ENCODE measurements around the gene ZBTB11. TPM values are rescaled to one million over a fixed set of nuclear protein-coding genes. Genes with fewer than 3 reads are reported as not detected.

The ZBTB11 gene
- total and polyA plus RNA-seq, 9 of the 15 experiments (the other 6 are each of a cell fraction or from before 2014, with no cell fraction given), result 6.2 to 31.9 (median 21.4) TPM

- H3K4me1 ChIP-seq (replicated peaks in 1 of 2; ENCODE audit: control insufficient read depth in 2 of 2, insufficient read depth in 2 of 2, low read length in 2 of 2), result no peaks in the 10 kb centered on the region
- H2AFZ ChIP-seq (ENCODE audit: low read depth, low read length), result no peak overlapping the region
- H3K9ac ChIP-seq (ENCODE audit: insufficient read depth in 1 of 2, low read depth in 2 of 2, low read length in 2 of 2), result no peak overlapping the region
- H3K4me3 ChIP-seq, result no peak overlapping the region
- no peak overlapping the region for H3K4me2 ChIP-seq (ENCODE audit: insufficient read depth, low read length)
- no peak overlapping the region for H3K27ac ChIP-seq (ENCODE audit: extremely low read depth, low read depth, low read length)
- H3K9me1 ChIP-seq (ENCODE audit: control insufficient read depth, insufficient read depth, low read length), result no peaks in the 10 kb centered on the region
- no peak for ATAC-seq
- no peak for FAIRE-seq
- H3K79me2 ChIP-seq (ENCODE audit: control insufficient read depth, insufficient read depth, low read length), result peaks cover 14% of the 10 kb centered on the region; the same call in 2 of the 3 replicates
- ChIA-PET POLR2A (interaction anchor here (0.6 to 1.9 kb wide), 5 partner anchors 10 to 746 kb away, joined by 3 to 7 read pairs (median 4); partner anchors contain the start of gene ZBTB11), CTCF (ENCODE audit: low intra/inter-chr PET ratio) (no interaction called here)
- in situ Hi-C loops (cut with MboI) (no loop called here), intact Hi-C loops (cut with micrococcal nuclease) (no loop called here)
- H4K20me1 ChIP-seq (replicated peaks; ENCODE audit: control insufficient read depth, insufficient read depth, low read length), result no peaks in the 10 kb centered on the region
- DNase-seq (ENCODE audit: extremely low read depth in 1 of 4, low spot score in 3 of 4), result no peak
- H3K27me3 ChIP-seq (ENCODE audit: control insufficient read depth in 2 of 2, insufficient read depth in 2 of 2, low read length in 2 of 2), result no peaks in the 10 kb centered on the region
- BruUV-seq (replicated peaks), result no TSS peak
- H3K36me3 ChIP-seq (ENCODE audit: control insufficient read depth, insufficient read depth, low read length), result peaks cover 86% of the 10 kb centered on the region
- H3K9me3 ChIP-seq (replicated peaks; ENCODE audit: control insufficient read depth, insufficient read depth, low read depth, low read length), result no peaks in the 10 kb centered on the region
- TF ChIP-seq CEBPZ (IDR thresholded peaks at IDR 0.05; ENCODE audit: borderline replicate concordance, low read depth, low read length), result no peak
- TF ChIP-seq GABPB1 (CRISPR knock-in tag; IDR thresholded peaks at IDR 0.05), result no peak
- no peak for TF ChIP-seq GATA2 (CRISPR knock-in tag; IDR thresholded peaks at IDR 0.05)
- TF ChIP-seq SREBF2 (CRISPR knock-in tag; IDR thresholded peaks at IDR 0.05), result no peak
- TF ChIP-seq ZNF146 (CRISPR knock-in tag; IDR thresholded peaks at IDR 0.05; ENCODE audit: unreplicated experiment), result no peak
- no peak for TF ChIP-seq ASH1L (IDR thresholded peaks at IDR 0.05; ENCODE audit: borderline replicate concordance, low read depth, partially characterized antibody)
- no peak for TF ChIP-seq ETV5 (CRISPR knock-in tag; IDR thresholded peaks at IDR 0.05; ENCODE audit: low read depth)
- TF ChIP-seq PPARD (CRISPR knock-in tag; IDR thresholded peaks at IDR 0.05), result no peak
- TF ChIP-seq NR1H2 (CRISPR knock-in tag; IDR thresholded peaks at IDR 0.05), result no peak
- TF ChIP-seq SRSF9 (IDR thresholded peaks at IDR 0.05; ENCODE audit: borderline replicate concordance, low read depth, low read length), result no peak
- no peak for TF ChIP-seq TEAD2 (tag; IDR thresholded peaks at IDR 0.05)
- no peak for TF ChIP-seq CREB5 (CRISPR knock-in tag; IDR thresholded peaks at IDR 0.05)
- TF ChIP-seq HNRNPL (IDR thresholded peaks at IDR 0.05; ENCODE audit: low read depth, low read length), result no peak
Measured at GRCh38 chr3:101665851-101666250, 11.1 kb downstream of the ZBTB11 start.

Data from K562 (cell line).